NCI-H526 treated with DMSO at 0.1 percent for 48 hours (cell line): ENCODE data around the gene ZNF516.

ENCODE experiments used
- DNase-seq: peaks from one replicate; lab custom pipeline; 2025; lab: John Stamatoyannopoulos, UW

ZNF516 gene

DNA sequence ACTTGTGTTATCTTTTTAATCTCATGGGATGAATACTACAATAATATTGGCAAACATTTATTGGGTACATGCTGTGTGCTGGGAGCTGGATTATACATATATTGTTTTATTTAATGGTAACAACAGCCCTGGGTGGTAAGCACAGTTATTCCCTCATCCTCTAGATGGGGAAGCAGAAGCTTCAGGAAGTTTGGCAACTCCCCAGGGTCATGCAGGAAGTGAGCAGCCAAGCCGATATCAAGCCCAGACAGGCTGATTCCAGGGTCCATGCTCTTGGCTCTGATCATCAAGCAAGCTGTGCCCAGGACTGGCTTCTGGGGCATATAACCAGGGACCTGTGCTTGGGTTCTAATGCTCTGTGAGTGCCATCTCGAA lies 155.8 kb downstream of the ZNF516 start:
- DNase-seq, result no peak

DNA sequence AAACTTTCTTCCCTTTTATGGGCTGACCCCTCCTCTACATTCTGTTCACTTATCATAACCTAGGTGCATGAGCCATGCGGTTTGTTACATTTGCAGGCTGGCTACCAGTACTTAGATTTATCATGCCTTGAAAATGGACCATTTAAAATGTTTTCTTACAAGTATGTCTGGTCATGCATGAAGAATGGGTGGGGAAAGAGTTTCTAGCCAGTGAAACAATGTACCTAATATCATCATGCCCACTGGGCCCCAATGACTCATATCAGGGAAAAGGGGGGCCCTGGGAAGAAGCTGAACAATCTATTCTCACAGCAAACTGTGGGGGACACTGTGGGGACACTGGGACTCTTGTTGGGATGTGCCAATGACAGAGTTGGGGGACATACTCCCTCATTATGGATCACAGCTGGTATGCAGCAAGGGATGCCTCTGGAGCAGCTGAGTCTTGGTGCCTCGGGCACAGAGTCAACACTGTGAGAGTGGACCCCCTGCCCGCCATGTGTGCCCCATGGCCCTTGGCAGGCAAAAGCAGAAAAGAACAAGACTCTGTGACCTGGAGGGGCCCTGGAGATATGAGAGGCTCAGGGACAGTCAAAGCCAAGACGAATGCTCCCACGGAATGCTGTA lies 156.3 kb downstream of the ZNF516 start:
- no peak for DNase-seq

DNA sequence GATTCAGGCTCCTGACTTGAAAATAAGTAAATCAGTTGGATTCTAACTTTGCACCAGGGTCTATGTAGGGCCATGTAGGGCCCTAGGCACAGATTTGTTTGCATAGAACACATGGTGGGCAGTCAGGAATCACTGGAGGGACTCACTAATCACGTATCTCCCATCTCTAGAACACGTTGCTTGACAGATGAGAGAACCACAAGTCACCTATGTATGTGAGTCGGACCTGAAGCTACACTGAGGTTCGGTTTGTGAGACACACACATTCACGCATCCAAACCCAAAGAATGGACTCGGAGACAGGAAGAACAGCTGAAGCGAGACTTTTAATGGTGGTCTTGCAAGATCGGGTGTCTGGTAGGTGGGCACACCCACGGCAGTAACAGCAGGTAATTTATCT lies 157.0 kb downstream of the ZNF516 start:
- DNase-seq, result no peak

DNA sequence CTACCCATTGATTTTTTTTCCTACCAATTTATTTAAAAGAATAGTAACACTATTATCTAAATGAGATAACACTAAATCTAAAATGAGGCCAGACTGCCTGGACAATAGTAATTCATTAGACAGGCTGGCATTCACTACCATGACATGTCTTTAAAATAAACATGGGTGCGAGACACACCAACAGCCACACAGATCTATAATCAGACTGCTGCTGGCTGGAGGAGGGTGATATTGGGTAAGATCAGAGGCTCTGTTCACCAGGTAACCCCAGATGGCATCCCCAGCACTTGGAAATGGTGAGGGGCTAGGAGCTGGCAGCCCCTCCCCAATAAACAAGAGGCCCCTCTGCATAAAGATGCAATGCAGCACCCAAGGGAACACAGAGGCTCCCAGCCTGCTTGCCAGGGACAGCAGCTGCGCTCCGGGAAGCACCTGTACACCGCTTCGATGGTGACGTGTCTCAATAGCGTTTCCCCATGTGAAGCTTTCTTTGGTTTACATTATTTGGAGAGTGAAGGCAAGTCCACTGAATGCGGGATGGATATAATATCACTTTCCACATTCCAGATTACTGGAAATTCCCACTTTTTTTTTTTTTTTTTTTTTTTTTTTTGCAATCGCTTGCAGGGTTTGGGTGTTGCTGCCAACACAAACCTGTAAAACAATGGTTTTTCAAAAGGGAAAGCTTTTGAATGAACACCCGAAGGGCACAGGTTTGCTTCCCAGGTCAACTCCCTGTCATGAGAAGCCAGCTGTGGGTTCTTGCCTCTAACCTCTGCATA lies 159.0 kb downstream of the ZNF516 start:
- no peak for DNase-seq

DNA sequence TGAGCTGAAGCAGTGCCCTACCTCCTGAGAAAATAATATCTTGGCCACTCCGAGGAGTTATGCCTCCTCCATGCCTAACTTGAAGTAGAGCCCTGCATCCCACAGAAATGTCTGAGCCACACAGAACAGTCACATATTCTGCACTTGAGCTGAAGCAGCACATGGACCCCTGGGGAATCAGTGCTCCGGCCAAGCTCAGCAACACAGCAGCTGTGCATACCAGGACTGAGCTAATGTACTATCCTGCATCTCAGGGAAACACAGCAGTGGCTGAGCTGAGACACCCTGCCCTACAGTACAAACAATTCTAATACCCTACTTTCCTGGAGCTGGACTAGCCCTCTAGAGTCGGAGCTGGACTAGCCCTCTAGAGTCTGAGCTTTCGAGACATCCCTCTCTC lies 166.9 kb downstream of the ZNF516 start:
- DNase-seq, result no peak

DNA sequence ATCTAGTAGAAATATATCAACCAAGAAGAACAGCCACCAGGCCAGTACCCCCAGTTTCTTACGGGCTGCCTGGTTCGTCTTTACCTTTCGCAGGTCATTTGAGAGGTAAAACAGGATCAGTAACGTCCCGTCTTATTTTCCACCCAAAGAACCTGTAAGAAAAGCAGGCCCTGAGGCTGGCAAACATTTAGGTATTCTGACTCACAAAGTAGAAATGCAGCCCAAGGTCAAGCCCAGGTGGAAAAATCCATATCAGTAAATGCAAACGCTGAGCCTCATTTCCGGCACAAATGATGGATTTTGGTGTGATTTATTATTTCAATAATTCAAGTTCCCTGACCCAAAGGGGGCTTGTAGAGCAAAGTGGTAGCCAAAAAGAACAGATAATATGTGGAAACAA lies 171.2 kb downstream of the ZNF516 start:
- no peak for DNase-seq

DNA sequence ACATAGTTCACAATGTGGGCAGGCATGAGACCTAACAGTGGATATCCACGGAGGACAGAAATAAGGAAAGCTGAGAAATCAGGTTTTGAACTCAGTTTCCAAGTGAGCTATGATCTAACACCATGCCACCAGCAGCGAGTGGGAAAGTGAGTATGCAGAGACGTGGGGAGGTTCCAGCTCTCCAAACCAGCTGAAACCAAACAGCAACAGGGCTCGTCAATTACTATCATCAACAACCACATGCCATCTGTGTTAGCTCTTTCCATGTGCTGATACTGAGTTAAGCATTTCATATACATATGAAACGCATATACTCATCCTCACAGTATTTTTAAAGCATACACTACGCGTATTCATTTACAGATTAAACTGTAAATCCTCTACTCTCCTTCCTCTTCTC lies 172.4 kb downstream of the ZNF516 start:
- DNase-seq, result no peak

DNA sequence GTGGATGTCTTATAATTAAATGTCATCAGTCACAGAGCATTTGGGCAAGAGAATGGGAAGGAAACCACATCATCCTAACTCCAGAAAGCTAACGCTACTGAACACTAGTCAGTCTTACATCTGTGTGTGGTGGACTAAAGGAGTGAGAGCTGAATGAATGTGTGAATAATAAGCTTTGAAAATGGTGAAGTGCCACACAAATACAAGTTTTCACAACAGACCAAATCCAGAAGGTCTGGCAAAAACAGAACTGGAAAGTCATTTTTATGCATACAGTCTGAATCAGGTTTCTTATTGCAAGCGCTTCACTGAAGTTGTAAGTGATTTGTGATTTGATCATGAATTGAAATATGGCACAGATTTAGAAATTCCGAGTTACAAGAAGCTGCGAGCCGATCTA lies 175.7 kb downstream of the ZNF516 start:
- DNase-seq, result no peak

DNA sequence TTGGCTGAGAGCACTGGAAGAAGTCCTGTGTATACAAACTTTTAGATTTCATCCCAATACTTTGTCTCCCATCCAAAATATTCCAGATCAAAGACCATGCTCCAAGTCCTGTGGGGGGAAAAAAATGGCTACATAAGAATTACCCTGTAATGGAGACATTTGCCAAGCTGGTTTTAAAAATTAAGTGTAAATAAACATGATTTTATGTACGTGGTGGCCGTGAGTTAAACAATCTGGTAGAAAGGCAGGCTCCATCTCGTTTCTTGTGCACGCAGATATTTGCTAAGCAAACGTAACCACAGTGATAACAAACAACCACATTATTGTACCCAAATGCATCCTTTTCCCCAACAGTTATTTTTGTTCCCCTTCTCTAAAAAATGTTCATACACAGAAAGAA lies 176.4 kb downstream of the ZNF516 start:
- no peak for DNase-seq

DNA sequence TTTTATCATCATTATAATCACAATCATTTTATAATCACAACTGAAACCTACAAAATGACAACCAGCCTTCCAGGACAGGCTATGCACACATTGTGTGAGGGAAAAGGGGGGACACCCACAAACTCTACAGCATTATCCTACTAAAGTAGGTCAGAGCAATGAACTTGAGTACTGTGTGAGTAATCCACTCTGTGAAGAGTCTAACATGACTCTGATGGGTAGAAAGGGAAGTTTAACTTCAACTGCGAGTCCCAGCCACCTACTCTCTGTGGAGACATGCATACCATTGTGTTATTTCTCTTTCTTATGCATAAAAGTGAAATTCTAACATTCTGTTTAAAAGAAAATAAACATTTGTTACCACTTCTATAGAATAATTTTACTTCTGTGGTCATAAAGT lies 177.9 kb downstream of the ZNF516 start:
- no peak for DNase-seq

DNA sequence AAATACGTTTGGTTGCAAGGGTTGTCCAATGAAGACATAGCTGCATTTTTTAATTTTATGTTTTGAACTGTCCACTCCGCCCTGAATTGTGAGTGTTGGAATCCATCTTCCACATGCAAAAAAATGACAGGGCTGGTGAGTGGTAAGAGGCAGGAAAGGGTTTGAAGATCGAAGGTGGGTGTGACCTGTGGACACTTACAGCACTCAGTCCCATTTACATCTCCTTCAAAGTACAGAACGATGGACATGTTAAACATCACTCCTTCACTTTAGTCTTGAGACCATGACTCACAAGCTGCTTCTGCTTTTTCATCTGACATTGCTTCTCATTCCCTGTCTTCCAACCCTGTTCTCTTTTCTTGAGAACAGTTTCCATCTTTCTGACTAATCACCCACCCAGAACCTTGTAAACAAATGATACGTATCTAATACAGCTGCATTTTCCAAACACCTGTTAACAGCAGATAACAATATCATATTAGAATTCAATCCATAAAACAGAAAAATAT lies 179.3 kb downstream of the ZNF516 start:
- DNase-seq, result no peak

DNA sequence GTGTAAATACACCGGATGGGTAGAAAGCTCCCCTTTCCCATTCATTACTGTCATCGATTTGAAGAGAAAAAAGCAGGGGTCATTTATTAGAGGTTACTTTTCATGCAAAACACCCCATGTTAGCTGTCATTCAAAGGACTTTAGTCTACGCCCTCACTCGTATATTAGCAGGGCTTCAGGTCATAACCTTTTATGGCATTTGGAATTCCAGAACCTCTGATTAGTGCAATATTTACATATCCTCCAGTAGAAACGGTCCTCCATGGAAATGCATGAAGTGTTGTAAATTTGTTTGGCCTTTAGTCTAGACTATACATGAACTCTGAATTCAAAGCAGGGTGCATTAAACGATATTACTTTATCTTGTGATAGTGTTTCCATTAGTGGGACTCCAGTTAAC lies 180.5 kb downstream of the ZNF516 start:
- DNase-seq, result no peak

DNA sequence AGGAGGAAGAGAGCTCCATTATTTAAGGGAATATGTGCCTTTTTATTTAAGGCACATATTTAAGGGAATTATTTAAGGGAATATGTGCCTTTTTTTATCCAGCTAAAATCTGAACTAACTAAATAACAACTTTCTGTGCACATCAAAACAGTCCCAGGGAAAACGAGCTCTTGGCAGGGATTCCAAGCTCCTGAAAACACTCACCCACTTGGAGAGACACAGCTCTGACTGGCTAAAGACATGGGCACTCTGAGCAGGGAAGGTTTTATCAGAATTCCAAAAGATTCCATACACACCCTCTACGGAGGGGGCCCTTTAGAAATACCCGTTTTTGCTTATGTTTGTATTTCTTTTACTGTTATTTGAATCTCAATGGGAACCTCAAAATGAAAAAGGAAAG lies 181.0 kb downstream of the ZNF516 start:
- DNase-seq, result no peak
